ENCODE results near the gene NCKAP5. TPM values are rescaled to one million over a fixed set of nuclear protein-coding genes. Genes with fewer than 3 reads are reported as not detected.

Gene NCKAP5
- total RNA-seq, 1 donor from 2014 or later = 4.6 TPM

DNA sequence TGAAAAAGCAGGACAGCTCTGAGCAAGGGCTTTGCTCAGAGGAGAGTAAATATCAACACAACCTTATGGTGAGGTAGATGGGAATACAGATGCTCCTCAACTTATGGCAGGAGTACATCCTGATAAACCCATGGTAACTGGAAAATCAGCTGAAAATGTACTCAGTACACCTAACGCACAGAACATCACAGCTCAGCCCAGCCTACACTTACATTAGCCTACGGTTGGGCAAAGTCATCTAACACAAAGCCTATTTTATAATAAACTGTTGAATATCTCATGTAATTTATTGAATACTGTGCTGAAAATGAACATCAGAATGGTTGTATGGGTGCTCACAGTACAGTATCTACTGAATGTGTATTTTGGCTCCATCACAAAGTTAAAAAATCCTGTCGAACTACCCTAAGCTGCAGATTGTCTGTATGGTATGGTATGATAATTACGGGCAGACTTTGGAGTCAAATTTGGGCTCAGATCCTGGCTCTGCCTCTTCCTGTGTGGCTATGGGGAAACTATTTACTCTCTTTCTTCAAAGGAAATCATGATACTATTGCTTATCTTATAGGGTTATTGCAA lies 778.0 kb downstream of the NCKAP5 start:
- ATAC-seq (no peak), DNase-seq (ENCODE audit: low spot score) (no peak)

DNA sequence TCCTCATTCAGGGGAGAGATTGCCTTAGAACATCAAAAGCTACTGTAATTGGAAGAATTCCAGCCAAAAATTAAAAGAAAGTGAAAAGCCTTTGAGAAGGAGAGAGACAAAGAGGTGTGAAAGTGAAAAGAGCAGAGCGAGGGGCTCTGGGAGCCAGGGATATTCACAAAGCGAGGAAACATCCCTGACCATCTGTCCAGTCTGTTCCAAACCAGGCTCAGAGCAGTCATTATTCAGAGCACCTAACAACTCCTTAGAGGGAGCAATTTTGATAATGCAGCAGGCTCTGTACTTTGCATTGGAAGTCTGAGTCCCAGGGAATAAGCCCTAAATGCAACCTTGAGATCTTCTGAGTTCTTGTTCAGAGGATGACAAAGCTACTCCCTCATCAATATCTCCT lies 779.2 kb downstream of the NCKAP5 start:
- ATAC-seq (no peak), DNase-seq (ENCODE audit: low spot score) (no peak)

DNA sequence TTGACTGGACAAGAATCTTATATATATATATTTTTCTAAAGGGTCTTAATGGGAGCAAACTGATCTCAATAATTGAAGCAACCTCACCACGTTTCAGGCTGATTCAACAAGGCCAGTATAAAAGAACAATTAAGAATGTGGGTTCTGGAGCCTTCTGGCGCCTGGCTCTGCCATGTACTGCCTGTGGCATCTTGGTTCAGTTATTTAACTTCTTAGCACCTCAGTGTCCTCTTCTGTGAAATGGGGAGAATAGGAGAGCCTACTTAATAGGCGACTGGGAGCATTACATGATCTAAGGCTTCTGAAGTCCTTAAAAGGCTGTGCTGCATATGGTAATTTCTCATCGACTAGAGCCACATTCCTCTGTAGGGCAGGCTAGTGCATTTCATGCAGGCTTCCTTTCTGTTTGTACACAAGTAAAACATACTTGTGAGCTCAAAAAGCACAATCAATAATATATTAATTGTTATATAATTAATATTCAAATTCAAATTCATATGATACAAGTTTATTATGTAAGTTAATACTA lies 779.9 kb downstream of the NCKAP5 start:
- no peak for ATAC-seq
- no peak for DNase-seq (ENCODE audit: low spot score)

DNA sequence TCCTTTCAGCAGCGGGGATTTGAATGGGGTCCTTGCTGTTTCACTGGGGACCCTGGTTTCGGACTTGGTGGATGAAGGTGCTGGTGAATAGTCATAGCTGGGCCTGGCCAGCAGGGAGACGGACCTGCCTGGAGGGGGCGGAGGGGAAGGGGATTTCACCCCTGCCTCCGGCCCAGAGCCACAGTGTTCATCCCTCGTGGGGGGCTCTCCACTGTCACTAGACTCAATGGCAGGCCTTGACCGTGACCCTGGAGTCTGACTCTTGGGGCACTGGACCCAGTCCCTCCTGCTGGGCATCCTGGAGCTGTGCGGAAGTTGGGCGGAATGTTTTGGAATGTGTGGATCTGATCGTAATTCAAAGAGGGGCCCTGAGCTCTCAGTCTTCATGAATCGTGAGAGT lies 784.4 kb downstream of the NCKAP5 start:
- no peak for ATAC-seq

DNA sequence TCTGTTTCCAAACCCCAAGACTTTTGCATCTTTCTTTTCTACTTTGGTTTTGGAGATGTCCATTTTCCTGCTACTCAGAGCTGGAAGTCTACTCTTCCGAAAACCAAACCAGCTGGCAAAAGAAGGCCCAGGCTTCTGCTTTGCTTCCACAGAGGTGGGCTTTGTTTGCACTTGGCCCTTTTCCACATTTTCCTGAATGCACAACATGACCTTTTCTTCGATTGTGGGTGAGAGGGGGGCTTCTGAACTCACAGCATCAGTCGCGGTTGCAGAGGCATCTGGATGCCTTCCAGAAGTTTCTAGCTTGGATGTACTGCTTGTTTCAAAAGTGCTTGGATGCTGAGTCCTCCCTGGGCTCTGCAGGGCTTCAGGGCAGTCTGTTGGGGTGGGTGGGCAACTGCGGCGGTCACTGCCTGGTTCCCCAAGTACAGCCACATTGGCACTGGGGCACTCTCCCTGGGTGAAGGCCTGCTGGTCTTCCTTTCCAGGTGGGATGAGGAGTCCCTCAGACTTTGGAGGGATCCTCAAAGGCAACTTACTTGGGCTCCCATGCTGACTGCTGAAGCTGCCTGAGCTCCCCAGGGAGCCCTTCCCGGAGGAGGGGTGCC lies 786.0 kb downstream of the NCKAP5 start:
- DNase-seq (ENCODE audit: low spot score) (no peak), ATAC-seq (no peak)

More for the DNA sequence above, 784.4 kb downstream of the NCKAP5 start:
- no peak for DNase-seq (ENCODE audit: low spot score)

DNA sequence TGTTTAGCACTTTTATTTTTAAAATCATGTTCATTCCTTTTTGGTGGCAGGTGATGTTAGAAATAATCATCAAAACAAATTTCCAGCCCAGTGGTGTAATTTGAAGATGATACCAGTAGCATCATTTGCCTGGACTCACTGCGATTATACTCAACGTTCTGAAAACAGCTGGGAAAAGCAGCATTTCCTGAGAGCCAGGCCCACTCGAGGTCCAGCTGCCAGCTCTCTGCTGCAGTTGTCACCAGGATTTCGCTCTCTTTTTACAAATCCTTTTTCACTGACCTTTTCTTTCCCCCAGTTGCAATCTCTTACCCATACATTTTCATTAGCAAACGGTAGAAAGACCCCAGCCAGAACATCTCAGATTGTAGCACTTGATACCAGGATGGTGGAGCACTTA lies 787.6 kb downstream of the NCKAP5 start:
- no peak for ATAC-seq
- no peak for DNase-seq (ENCODE audit: low spot score)

DNA sequence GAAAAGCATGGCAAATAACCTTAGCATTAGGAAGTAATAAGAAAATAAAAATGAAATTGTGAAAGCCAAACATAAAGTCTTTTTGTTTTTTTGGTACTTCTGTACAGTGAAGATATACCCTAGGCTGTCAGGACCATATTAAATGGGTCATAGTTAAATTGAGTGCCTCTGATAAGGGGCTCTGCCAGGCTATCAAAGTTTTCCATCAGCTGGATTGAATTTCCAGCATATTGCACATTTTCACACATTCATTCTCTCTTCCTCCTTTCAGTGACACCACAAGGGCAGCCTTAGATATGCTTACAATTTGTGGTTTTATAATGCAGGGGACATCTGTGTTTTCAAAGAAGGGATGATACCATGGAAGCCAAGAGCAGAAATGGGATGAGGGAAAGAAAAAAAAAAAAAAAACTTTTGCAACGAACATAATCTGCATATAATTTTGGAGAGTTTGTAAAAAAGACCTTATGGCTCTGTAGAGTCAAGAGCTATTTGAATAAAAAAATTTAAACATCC lies 789.0 kb downstream of the NCKAP5 start:
- no peak for ATAC-seq
- DNase-seq (ENCODE audit: low spot score) = no peak

DNA sequence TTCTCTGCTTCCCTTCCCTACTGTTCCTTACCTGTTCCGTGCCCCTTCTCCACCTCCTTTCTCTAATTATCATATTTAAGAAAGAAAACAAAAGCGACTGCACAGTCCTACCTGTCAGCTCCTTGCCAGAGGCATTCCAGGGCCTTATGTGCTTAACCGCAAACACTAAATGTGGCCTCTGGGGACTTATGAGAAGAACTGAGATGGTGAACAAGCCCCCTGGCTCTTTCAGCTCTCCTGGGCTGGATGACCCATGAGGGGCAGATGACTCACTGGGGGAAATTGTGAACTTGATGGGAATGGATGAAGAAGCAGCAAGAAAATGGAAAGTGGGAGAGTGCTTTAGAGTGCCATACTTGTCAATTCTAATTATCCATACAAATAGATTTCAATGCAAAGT lies 792.0 kb downstream of the NCKAP5 start:
- DNase-seq (ENCODE audit: low spot score) = no peak
- ATAC-seq = no peak

DNA sequence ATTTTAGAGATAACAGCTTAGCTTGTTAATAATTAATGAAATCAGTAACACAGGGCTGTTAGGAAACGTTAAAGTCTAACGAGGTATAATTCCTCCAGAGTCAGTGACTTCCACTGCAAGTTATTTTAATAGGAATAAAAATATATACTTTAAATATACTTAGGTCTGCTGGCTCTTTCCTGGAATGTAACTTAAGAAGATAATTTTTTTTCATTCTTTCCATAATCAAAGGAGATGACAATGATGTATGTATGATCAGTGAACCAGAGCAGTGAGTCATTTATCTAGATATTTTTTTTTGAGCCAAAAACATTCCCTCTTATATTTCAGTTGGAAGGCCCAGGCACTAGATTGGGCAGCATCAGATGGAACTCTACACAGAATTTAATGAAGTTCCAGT lies 794.1 kb downstream of the NCKAP5 start:
- no peak for DNase-seq (ENCODE audit: low spot score)
- ATAC-seq = no peak

DNA sequence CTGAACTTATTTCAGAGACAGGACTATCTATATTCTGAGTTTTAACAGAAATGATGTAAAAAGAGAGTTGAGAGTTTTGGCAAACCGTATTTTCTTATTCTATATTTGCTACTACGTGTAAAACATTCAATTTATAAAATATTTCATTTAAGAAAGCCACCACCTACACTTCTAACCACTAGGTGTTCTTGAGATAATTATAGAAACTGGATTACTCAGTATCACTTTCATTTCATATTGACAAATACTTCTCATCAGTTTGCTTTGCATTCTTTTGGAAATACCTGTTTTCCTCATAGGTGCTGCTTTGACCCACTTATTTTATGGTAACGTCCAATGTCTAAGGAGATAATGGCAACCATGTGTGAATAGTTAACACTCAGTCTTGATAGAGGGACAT lies 794.9 kb downstream of the NCKAP5 start:
- no peak for DNase-seq (ENCODE audit: low spot score)
- ATAC-seq = no peak

DNA sequence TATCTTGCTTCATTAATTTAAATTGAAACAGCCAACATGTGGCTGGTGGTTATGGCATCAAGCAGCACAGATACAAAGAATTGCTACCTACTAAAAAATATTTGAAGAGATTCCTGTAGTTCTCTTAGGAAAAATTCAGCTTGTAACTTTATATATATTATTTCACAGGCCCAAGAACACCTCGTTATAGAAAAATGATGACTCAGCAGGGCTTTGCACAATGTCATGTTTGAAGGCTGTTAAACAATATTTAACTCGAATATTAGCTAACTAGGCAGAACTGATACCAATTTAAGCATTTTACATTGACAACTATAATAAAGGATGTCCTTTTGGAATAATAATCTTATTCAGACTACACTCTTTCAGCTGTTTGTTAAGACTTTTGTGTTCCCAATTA lies 795.9 kb downstream of the NCKAP5 start:
- DNase-seq (ENCODE audit: low spot score) = no peak
- ATAC-seq = no peak

DNA sequence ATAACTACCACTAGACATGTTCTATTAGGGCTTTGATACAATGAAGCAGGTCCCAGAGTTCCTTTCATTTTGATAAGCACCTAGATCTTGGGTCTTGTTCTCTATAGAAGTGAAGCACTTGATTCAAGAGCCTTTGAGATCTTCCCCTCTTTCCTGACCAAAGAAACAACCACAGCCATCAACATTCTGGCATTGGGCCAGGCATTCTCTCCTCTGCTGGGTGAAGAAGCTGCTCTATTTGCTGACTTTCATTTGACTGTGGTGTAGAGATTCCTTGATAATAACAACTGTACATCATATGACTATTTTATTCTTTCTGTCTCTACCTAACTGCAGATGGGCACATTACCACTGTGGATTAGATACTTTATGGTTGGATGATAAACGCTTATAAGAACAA lies 801.7 kb downstream of the NCKAP5 start:
- ATAC-seq (no peak), DNase-seq (ENCODE audit: low spot score) (no peak)

DNA sequence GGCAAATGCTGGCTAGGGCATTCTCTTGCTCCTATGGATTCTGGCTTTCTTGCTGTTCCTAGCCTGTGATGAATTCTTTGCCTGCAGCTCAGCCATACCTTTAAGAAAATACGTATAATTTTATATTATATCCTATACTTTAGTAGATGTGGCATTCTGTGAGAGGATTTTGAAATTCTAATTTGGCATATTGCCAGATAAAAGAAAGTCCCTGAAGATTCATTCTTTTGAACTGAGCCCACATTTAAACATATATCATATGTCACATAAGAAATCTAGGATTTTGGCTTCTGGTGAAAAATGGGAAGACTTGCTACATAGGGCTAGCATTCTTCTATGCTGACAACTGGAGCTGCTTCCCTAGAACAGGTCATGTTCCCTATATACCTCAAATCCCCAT lies 806.8 kb downstream of the NCKAP5 start:
- ATAC-seq (no peak), DNase-seq (ENCODE audit: low spot score) (no peak)

DNA sequence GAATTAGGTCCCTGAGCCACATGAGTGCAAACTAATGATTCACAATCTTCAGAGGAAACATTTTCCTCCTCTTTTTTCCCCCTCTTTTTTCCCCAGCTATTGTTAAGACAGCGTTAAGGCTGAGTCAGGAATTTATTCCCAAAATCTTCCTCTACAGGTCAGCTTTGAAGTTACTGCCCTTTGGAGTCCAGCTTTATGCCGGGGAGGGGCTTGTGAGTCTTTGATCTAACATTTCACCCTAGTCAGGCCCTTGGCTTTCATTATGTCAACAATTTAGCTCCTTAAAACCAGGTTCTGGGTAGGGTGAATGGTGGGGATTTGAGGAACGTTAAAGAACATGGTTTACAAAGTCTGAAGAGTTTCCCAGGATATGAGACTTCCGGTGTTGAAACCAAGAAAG lies 807.3 kb downstream of the NCKAP5 start:
- no peak for ATAC-seq
- DNase-seq (ENCODE audit: low spot score) = no peak

DNA sequence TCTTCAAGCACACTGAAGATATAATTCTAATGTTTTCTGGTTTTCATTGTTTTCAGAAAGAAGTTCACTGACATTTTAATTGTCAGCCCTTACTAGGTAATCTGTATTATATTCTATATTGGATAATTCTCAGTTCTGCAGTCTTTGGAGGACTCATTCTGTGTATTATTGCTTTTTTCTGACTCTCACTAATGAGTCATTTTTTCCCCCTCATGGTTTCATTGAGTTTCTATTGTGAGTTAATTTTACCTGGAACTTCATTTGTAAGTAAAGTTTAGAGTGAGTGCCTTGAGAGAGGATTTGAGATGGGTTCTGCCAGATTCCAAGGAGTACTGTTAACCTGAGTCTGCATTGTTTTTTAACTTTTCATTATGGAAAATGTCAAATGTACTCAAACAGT lies 807.9 kb downstream of the NCKAP5 start:
- ATAC-seq (no peak), DNase-seq (ENCODE audit: low spot score) (no peak)

DNA sequence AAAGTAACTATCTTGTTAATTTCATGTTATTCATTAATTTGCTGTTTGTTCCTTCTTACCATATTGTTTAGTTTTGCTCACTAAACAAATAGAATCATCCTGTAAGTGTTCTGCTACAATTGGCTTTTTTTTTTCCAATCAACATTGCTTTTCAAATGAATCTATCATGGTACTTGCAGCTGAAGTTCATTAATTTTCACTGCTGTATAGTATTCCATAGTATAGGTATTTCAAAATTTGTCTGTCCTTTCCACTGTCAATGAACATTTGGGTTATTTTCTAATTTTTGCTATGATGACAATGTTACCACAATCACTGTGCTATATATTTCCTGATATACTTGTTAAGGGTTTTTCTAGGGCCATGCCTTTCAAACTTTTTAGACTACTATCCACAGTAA lies 809.3 kb downstream of the NCKAP5 start:
- ATAC-seq = no peak
- DNase-seq (ENCODE audit: low spot score) = no peak

DNA sequence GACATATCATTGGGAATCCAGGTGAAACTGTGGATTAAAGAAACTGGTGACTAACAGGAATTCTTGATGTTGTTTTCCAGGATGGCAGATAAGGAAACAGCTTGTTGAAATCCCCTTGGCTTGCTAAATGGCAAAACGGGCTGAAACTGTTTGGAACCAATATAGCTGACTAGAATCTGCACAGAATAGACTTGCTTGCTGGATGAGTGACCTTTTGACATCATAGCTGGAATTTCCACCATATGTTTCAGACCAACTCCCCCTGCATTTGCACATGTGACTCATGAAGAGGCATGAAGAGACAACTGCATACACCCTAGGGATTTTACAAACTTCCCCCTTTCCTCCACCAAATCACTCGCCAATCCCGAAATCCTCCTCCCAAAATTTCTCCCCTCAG lies 810.6 kb downstream of the NCKAP5 start:
- no peak for ATAC-seq

DNA sequence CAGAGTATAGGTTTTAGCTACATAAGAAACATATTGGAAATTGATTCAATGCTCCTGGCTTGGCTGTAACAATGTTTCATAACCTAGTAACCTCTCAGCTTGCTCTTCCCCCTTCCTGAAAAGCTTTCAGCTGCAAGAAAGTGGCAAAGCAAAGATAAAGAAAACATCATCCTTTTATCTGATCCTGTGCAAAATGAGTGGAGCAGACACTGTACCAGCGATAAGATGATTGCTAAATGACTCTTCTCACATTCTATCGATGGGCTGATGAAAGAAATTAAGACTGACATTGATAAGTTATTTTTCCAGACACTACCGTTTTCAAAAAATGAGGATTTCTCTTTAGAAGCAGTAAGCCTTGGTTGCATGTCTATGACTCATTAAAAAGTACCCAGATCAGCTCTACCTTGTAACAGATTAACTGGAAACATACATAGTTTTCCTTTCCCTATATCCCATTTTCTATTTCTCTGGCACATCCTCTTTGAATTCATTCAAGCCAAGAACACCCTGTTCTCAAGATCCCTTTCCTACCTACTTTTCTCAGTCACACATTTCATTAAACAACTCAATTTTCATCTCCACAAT lies 811.2 kb downstream of the NCKAP5 start:
- ATAC-seq = no peak
- DNase-seq (ENCODE audit: low spot score) = no peak

More for the DNA sequence above, 810.6 kb downstream of the NCKAP5 start:
- DNase-seq (ENCODE audit: low spot score) = no peak

DNA sequence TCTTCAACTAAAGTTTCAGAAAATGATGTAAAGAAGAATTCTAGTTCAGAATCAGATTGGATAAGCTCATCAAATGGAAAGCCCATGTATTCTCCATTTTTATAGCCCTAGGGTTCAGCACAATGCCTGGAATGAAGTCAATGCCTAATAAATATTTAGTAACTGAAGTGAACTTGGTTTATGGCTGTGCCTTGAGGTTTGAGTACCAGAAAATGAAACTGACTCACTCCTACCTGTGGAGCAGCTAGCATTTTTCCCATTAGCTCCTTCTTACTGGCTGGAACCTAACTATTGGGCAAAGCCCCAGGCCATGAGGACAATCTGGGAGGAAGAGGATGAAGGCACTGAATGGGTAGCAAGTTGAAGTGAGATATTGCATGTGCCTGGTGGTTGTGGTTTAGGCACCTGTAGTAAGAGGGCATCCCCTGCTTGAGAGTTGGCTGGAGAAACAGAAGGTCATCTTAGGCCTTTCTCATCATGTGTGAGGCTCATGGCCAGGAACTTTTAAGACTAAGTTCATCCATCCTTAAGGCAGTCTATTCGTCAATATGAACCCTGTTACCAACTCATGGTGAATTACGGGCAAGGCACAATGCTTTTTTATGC lies 813.3 kb downstream of the NCKAP5 start:
- no peak for ATAC-seq
- DNase-seq (ENCODE audit: low spot score) = no peak

DNA sequence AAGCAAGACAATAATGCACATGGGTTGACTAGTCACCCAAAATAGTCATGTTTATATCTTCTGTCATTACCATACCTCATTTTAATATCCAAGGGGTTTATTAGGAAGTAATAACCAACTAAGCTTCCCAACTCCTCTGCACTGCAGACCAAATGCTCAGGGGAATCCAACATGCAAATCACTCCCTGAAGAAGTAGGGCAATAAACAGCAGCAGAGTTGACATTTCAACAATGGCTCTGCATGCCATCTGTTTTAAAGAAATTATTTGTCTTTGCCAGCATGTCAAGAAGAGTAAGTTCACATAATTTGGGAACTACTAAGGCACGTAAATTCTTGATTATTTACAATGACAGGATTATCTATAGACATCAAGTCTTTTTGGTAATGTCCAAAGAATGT lies 813.9 kb downstream of the NCKAP5 start:
- ATAC-seq = no peak
- no peak for DNase-seq (ENCODE audit: low spot score)

DNA sequence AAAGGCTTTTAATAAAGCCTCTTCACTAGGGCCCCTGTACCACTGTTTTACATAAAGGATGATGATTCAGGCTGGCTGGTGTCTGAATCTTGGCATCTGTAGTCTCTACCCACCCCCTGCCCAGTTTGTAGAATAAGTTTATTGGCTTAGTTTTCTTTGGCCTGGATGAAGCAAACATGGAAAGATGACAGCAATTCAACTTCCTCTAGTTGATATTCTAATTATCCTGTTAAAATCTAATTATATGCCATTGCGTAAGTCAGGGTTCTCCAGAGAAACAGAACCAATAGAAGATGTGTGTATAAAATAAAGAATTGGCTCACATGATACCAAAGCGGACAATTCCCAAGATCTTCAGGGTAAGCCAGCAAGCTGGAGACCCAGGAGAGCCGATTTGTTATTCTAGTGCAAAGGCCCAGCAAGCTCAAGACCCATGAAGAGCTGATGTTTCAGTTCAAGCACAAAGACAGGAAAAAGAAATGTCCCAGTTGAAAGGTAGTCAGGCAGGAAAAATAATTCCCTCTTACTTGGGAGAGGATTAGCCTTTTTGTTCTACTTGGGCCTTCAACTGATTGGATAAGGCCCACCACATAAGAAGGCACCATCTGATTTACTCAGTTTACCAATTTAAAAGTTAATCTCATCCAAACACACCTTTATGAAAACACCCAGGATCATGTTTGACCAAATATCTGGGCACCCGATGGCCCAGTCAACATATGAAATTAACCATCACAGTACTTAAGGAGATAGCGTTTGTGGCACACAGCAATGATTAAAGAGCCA lies 815.6 kb downstream of the NCKAP5 start:
- no peak for ATAC-seq
- no peak for DNase-seq (ENCODE audit: low spot score)

Data from left lobe of liver (tissue), 2 donors.